Cardiac ventricle fibroblast (primary cell): Measurements from ENCODE around the gene CCDC85B. TPM values are rescaled to one million over a fixed set of nuclear protein-coding genes. Genes with fewer than 3 reads are reported as not detected.

Source experiments
- total RNA-seq: library from RNA; depleted of rRNA; stranded (reverse); fragments of >200 nt; gene quantifications from 2 replicates; pipeline ENCODE4 v1.2.3, GENCODE V29; 2015

CCDC85B gene
- total RNA-seq: 122 and 131 TPM in 2 replicates

DNA sequence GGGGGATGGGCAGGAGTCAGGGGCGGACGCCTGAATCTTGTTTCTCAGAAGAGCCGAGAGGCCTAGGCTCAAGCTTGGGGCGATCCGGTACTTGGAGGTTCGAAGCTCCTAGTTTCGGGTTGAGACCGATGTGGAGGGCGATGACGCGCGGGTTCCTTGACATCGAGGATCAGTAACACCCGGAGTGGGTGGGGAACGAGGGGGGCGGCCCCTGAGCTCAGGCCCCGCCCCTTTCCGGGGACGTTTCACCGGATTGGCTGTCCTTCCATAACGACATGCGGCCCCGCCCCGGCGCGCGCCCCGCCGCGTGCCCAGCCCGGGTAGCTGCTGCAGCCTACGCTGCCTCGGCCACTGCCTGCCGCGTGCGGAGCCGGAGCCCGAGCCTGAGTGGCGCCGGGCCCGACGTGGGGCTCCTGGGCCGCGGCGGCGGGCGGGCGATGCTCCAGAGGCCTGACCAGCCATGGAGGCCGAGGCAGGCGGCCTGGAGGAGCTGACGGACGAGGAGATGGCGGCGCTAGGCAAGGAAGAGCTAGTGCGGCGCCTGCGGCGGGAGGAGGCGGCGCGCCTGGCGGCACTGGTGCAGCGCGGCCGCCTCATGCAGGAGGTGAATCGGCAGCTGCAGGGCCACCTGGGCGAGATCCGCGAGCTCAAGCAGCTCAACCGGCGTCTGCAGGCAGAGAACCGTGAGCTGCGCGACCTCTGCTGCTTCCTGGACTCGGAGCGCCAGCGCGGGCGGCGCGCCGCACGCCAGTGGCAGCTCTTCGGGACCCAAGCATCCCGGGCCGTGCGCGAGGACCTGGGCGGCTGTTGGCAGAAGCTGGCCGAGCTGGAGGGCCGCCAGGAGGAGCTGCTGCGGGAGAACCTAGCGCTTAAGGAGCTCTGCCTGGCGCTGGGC, at the start of gene CCDC85B:
Gene CCDC85B (plus strand): TSS at position 350 of the 895 bp plus-strand sequence. CDS start 111 bp downstream, at position 461.

DNA sequence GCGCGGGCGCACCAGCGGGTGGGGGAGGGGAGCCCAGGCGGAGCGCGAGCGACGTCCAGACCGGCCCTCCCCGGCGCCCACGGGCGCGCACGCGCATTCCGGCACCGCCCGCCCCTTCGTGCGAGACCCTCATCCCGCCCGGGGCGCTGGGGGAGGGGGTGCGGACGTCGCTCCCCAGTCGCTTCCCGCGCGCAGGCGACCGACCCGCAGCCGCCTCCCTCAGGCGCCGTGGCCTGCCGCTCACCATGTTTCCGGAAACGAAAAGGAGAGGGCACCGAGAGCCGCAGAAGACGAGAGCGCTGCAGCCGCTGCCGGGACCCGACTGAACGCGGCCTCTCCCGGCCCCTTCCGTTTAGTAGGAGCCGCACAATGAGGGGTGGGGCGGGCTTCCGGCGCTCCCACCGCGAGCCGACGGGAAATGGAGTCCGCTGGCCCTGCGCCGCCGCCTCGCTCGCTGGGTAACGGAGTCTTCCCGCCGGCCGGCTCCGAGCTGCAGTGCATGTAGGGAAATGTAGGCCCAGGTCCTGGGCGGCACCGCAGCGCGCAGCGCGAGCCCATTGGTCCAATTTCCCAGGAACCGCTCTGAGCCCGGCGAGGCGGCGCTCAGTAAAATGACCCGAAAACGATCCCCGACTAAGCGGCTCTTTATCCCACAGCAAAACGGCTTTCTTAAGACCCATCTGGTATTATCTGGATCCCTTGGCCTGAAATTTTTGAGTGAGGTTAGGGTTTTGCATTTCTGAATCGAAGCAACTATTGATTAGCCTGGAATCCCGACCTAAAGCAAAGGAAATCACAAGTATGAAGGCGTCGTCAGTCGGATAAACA, 32.4 kb upstream of the CCDC85B start, which contains the start of gene CFL1:
Gene CFL1 (minus strand): TSS at position 328 of the 828 bp plus-strand sequence. CDS start 81 bp downstream, at position 247.

DNA sequence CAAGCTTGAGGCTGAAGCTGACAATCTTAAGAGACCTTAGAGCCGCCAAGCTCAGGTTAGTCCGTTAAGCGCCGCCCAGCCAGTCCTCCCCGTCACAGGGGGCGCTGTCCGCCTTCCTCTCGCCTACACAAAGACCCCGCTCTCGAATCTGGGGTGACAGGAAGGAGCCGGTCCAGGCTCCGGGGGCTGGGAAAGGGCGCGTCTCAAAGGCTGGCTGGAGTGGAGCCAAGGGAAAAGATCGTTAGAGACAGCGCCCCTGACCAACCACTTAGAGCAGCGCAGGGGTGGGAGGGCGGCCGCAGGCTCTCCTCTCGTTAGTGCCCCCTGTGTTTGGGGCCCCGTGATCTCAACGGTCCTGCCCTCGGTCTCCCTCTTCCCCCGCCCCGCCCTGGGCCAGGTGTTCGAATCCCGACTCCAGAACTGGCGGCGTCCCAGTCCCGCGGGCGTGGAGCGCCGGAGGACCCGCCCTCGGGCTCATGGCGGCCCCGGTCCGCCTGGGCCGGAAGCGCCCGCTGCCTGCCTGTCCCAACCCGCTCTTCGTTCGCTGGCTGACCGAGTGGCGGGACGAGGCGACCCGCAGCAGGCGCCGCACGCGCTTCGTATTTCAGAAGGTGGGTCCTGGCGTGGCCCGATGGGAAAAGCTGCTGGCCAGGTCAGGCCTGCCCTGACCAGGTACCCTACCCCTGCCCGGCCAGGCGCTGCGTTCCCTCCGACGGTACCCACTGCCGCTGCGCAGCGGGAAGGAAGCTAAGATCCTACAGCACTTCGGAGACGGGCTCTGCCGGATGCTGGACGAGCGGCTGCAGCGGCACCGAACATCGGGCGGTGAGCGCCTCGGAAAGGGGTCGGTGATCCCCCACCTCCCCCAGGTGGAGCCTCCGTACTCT, 30.0 kb upstream of the CCDC85B start, which contains the start of gene MUS81:
Gene MUS81 (plus strand): TSS at position 156 of the 887 bp plus-strand sequence. CDS start 321 bp downstream, at position 477.

DNA sequence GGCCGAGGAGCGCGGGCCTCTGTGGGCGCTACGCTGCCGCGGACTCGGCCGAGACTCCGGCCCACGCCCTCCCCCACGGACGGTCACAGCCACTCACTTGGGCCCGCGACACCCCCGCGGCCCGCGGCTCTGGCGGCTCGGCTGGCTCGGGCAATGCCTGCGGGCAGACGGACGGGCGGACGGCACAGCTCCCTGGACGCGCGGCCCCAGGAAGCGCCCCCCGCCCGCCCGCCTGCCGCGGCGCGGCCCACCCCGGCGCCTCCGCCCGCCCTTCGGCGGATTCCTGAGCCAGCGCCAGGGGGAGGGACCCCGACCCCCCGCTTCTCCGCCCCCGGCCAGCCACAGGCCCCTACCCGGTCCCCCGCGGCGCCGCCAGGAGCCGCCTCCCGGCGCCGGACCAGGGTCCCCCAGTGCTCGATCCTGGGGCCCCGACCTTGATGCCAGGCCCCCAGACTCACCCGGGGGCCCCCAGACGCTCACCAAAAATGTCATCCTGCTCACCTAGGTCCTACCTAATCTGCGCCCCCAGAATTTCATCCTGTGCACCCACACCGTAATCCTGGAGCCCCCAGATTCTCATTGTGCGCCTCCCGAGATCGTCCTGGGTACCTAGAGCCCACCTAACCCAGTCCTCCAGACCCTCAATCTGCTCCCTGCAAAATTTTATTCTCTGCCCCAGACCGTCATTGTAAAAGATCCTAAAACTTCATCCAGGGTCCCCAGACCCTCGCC, 17.7 kb upstream of the CCDC85B start, which contains the start of gene EFEMP2:
Gene EFEMP2 (minus strand): TSS at position 215 of the 732 bp plus-strand sequence. CDS start 446 bp downstream, outside the sequence.

DNA sequence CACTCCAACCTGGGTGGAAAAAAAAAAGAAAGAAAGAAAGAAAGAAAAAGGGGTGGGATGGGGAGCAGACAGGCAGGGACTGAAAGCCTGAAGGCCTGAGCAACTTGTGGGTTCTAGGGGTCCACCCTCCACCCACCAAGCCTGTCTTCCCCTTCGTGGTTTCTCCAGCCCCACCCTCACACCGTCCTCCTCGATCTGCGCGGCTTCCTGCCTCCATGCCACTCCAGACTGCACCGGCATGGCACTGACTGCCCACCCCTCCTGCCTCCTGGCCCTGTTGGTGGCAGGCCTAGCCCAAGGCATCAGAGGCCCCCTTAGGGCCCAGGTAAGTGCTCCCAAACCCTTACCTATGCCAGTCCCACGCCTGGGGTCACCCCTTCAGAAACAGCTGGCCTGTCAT, 10.9 kb upstream of the CCDC85B start, which contains the start of gene CTSW:
Gene CTSW (plus strand): TSS at position 221 of the 400 bp plus-strand sequence. CDS start 18 bp downstream, at position 239.

DNA sequence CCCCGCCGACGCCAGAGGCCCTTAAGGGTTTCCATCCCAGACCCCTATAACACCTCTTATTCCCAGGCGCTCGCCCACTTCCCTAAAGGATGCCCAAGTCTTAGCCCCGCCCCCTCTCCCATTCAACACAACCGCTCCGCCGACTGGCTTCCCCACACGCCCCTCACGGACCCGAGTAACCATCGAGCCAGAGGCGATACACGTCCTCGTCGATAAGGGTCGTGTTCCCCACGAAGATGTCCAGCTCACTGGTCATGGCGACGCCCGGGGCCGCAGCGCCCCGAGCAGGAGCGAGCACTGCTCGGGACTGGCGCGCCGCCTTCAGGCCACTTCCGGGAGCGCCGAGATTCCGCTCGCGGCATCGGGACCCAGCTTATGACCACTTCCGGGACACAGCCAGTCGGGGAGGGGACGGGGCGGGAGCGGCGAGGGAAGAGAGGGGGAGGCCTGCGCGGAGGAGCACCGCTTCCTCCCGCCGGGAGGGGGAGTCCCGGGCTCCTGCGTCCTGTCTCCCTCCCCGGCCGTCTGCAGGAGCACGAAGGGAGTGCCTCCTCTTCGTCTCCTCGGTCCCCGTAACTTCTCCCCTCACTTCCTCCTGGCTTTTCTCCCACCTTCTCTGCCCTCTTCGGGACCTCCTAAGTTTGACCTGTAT, 2.2 kb upstream of the CCDC85B start, which contains the start of gene FIBP:
Gene FIBP (minus strand): TSS at position 309 of the 652 bp plus-strand sequence. CDS start 53 bp downstream, at position 256.

DNA sequence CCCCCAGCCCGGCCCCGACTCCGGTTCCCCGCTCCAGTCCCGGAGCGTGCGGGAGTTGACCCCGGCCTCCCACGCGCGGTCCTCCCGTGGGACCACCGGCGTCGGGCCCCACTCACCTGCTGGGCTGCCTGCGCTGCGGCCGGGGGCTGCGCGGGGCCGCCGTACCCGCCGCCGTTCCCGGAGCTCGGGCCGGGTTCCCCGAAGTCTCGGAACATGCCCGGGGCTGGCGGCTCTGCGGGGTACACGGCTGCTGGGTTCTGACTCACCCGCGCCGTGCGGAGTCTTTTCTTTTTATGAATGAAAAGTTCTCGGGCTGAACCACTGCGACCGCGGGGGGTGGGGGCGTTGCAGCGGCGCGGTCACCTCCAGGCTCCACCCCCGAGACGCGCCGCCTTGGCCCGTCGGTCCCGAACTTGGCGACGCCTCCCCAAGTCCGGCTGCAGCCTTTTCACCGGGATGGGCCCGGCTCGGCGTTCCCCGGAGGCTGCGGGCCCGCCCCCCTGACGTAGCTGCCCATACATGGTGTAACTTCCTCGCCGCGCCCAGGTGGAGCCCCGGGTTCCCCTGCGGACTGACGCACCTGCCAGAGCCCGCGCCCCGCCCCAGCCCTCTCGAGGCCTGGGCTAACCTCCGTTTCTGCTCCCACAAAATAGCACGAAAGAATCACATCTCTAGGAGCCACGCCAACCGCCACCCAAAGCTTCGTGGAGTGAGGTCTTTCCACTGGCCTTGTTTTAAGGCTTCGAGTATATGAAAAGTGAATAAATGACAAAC, 9.8 kb downstream of the CCDC85B start, which contains the start of gene FOSL1:
Gene FOSL1 (minus strand): TSS at position 264 of the 774 bp plus-strand sequence. CDS start 49 bp downstream, at position 215.

DNA sequence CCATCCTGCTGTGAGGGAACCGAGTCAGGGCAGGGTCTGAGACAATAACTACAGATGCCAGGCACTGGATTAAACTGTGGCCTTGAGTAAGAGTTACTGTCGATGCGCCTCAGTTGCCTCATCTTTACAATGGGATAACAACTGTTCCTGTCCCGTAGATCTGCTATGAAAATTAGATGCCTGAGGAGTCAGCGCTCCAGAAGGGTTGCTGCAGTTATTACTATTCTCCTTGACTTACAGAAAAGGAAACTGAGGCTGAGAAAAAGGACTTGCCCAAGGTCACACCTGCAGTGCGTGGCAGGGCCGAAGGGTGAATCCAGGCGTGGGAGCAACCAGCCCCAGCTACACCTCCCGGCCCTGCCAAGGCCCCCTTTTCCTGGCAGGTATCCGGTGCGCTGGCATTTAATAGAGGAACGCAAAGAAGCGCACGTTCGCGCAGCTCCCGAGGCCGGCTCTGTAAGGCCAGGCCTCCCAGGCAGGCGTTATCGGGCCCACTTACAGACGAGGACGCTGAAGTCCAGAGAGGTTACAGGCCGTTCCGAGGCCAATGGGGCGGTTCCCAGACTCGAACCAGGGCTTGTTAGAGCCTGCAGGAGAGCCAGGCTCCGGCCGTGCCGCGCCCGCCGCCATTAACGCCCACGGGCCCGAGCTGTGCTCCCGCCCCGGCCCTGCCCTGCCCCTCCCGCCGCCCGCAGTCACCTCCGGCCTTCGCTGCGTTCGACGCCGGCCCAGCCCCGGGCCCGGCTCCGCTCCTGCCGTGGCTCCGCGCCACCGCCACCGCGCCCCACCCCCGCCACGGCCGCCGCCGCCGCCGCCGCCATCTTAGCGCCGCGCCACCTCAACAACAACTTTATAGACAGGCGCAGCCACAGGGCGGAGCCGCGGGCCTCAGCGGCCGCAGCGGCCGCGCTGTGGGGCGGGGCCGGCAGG, 28.0 kb downstream of the CCDC85B start, which contains the start of gene C11orf68:
Gene C11orf68 (minus strand): TSS at position 852 of the 930 bp plus-strand sequence. CDS start 31 bp downstream, at position 821.

DNA sequence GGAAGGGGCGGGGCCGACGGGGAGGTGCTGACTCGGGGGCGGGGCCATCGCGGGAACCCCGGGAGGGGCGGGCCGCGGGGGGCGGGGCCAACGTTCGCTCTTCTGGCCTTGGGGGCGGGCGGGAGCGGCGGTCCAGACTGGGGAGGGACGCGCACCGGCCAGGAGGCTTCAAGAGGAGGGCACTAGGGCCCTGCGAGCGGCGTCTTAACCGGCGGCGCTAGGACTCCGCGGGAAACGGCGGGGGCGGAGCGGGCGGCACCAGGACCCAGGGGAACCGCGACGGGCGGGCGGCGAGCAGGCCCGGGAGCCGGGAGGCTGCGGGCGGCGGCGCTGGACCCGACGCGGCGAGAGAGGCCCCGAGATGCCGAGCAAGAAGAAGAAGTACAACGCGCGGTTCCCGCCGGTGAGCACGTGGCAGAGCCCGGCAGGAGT, 28.7 kb downstream of the CCDC85B start, which contains the start of gene DRAP1:
Gene DRAP1 (plus strand): TSS at position 286 of the 432 bp plus-strand sequence. CDS start 76 bp downstream, at position 362.

Other genes starting within 250 kb of the CCDC85B start
- gene RELA, start 227.8 kb upstream of the CCDC85B start, total RNA-seq: 34.2 and 35.8 TPM in 2 replicates
- 28.4 and 32.0 TPM in 2 replicates for gene KAT5, start 178.4 kb upstream of the CCDC85B start, total RNA-seq
- 90.9 and 134 TPM in 2 replicates for gene RNASEH2C, start 169.9 kb upstream of the CCDC85B start, total RNA-seq
- 11.8 and 12.2 TPM in 2 replicates for gene AP5B1, start 109.7 kb upstream of the CCDC85B start, total RNA-seq
- gene OVOL1, start 103.6 kb upstream of the CCDC85B start, total RNA-seq: not detected in 2 replicates
- gene SNX32, start 56.7 kb upstream of the CCDC85B start, total RNA-seq: 3.4 and 3.9 TPM in 2 replicates
- gene CFL1, start 32.5 kb upstream of the CCDC85B start, total RNA-seq: 687 and 730 TPM in 2 replicates
- 16.9 and 27.2 TPM in 2 replicates for gene MUS81, start 30.2 kb upstream of the CCDC85B start, total RNA-seq
- 164 and 229 TPM in 2 replicates for gene EFEMP2, start 17.9 kb upstream of the CCDC85B start, total RNA-seq
- gene CTSW, start 10.8 kb upstream of the CCDC85B start, total RNA-seq: 2.4 TPM in 1 of 2 replicates, not detected in the other
- gene FIBP, start 2.2 kb upstream of the CCDC85B start, total RNA-seq: 104 and 109 TPM in 2 replicates
- gene FOSL1, start 9.7 kb downstream of the CCDC85B start, total RNA-seq: 19.4 and 22.3 TPM in 2 replicates
- gene C11orf68, start 28.4 kb downstream of the CCDC85B start, total RNA-seq: 22.6 and 30.1 TPM in 2 replicates
- gene DRAP1, start 28.8 kb downstream of the CCDC85B start, total RNA-seq: 145 and 147 TPM in 2 replicates
- not detected in 2 replicates for gene TSGA10IP, start 54.8 kb downstream of the CCDC85B start, total RNA-seq
- gene SART1, start 71.1 kb downstream of the CCDC85B start, total RNA-seq: 47.9 and 101 TPM in 2 replicates
- 20.5 and 21.6 TPM in 2 replicates for gene EIF1AD, start 111.5 kb downstream of the CCDC85B start, total RNA-seq
- 56.4 and 64.6 TPM in 2 replicates for gene BANF1, start 111.8 kb downstream of the CCDC85B start, total RNA-seq
- 0.20 and 0.87 TPM in 2 replicates for gene CST6, start 121.3 kb downstream of the CCDC85B start, total RNA-seq
- gene CATSPER1, start 135.8 kb downstream of the CCDC85B start, total RNA-seq: not detected in 2 replicates
- not detected in 2 replicates for gene GAL3ST3, start 158.5 kb downstream of the CCDC85B start, total RNA-seq
- gene SF3B2, start 161.7 kb downstream of the CCDC85B start, total RNA-seq: 109 and 119 TPM in 2 replicates
- gene PACS1, start 179.6 kb downstream of the CCDC85B start, total RNA-seq: 45.5 and 51.7 TPM in 2 replicates